HEK293 (cell line): ENCODE results near the gene CKS1B.

Experiments used
- CTCF ChIA-PET: fragments of 350-600 bp; formaldehyde crosslinking; extraction: SDS; loops from one replicate; lab custom pipeline; 2021; ENCODE audit warnings: antibody characterized with exemption; lab: Yijun Ruan, JAX
- POLR2A ChIA-PET: fragments of 300-600 bp; formaldehyde crosslinking; extraction: SDS; loops from one replicate; lab custom pipeline; 2020; ENCODE audit warnings: antibody characterized with exemption, inconsistent platforms; lab: Yijun Ruan, JAX
- H3K27ac ChIP-seq: fragments of 200-500 bp; sonication (Bioruptor generic); 2 replicates; pipeline ENCODE4 v1.5.1; 2014; ENCODE audit warnings: low read depth, low read length, control low read depth, inconsistent platforms; ENCODE audit errors: extremely low read depth
- H3K36me3 ChIP-seq, 2 experiments: fragments of 200-500 bp in 1 of 2; sonication (Bioruptor generic) in 1 of 2; 1 replicate in 1 of 2; 2 replicates in 1 of 2; pipeline ENCODE4 v1.5.1; 2014 to 2017; ENCODE audit warnings: inconsistent platforms in 2 of 2, low read length in 2 of 2; ENCODE audit not compliant: control insufficient read depth in 2 of 2, insufficient read depth in 1 of 2
- H3K4me1 ChIP-seq: fragments of 200-500 bp; sonication (Bioruptor generic); 2 replicates; pipeline ENCODE4 v1.5.1; 2014; ENCODE audit warnings: mild to moderate bottlenecking, low read length, inconsistent platforms; ENCODE audit not compliant: control insufficient read depth, insufficient read depth
- H3K4me3 ChIP-seq: 2 replicates; pipeline ENCODE4 v1.5.1; 2011; ENCODE audit warnings: low read depth, mild to moderate bottlenecking, control low read depth, low read length, moderate library complexity
- H3K9me3 ChIP-seq: fragments of 200-500 bp; sonication (Bioruptor generic); 2 replicates; pipeline ENCODE4 v1.5.1; 2014; ENCODE audit warnings: low read depth, low read length, inconsistent platforms; ENCODE audit not compliant: control insufficient read depth, insufficient read depth
- KLF16 ChIP-seq: fragments of 450-650 bp; formaldehyde crosslinking; IDR thresholded peaks from 2 replicates; pipeline ENCODE4 v1.5.1; 2017; ENCODE audit warnings: missing biosample characterization, missing genetic modification characterization
- KLF9 ChIP-seq: fragments of 450-650 bp; formaldehyde crosslinking; IDR thresholded peaks from 2 replicates; pipeline ENCODE4 v1.5.1; 2016; ENCODE audit warnings: missing biosample characterization, missing genetic modification characterization, low read depth
- MYNN ChIP-seq: fragments of 450-650 bp; formaldehyde crosslinking; IDR thresholded peaks from 2 replicates; pipeline ENCODE4 v1.5.1; 2016; ENCODE audit warnings: missing biosample characterization, missing genetic modification characterization, borderline replicate concordance
- ZBTB7A ChIP-seq: fragments of 450-650 bp; formaldehyde crosslinking; IDR thresholded peaks from 2 replicates; pipeline ENCODE4 v1.5.1; 2016; ENCODE audit warnings: low read depth, missing biosample characterization, missing genetic modification characterization
- ZNF10 ChIP-seq: fragments of 450-650 bp; formaldehyde crosslinking; IDR thresholded peaks from 2 replicates; pipeline ENCODE4 v1.5.1; 2017; ENCODE audit warnings: missing biosample characterization, missing genetic modification characterization
- ZNF121 ChIP-seq: fragments of 450-650 bp; formaldehyde crosslinking; IDR thresholded peaks from 2 replicates; pipeline ENCODE4 v1.5.1; 2016; ENCODE audit warnings: missing biosample characterization, missing genetic modification characterization
- ZNF2 ChIP-seq: fragments of 450-650 bp; formaldehyde crosslinking; IDR thresholded peaks from 2 replicates; pipeline ENCODE4 v1.5.1; 2016; ENCODE audit warnings: missing biosample characterization, missing genetic modification characterization
- ZNF202 ChIP-seq: fragments of 450-650 bp; formaldehyde crosslinking; IDR thresholded peaks from 2 replicates; pipeline ENCODE4 v1.5.1; 2016; ENCODE audit warnings: missing biosample characterization, missing genetic modification characterization, borderline replicate concordance
- ZNF221 ChIP-seq: fragments of 450-650 bp; formaldehyde crosslinking; IDR thresholded peaks from 2 replicates; pipeline ENCODE4 v1.5.1; 2017; ENCODE audit warnings: missing biosample characterization, missing genetic modification characterization, borderline replicate concordance
- ZNF26 ChIP-seq: fragments of 450-650 bp; formaldehyde crosslinking; IDR thresholded peaks from 2 replicates; pipeline ENCODE4 v1.5.1; 2016; ENCODE audit warnings: missing biosample characterization, missing genetic modification characterization
- ZNF610 ChIP-seq: fragments of 450-650 bp; formaldehyde crosslinking; IDR thresholded peaks from 2 replicates; pipeline ENCODE4 v1.5.1; 2016; ENCODE audit warnings: missing biosample characterization, missing genetic modification characterization, borderline replicate concordance
- ZNF664 ChIP-seq: fragments of 450-650 bp; formaldehyde crosslinking; IDR thresholded peaks from 2 replicates; pipeline ENCODE4 v1.5.1; 2016; ENCODE audit warnings: missing biosample characterization, missing genetic modification characterization
- ZSCAN5A ChIP-seq: fragments of 450-650 bp; formaldehyde crosslinking; IDR thresholded peaks from 2 replicates; pipeline ENCODE4 v1.5.1; 2016; ENCODE audit warnings: missing biosample characterization, missing genetic modification characterization
- TF ChIP-seq, protein P1 (sequence below): IDR thresholded peaks from 2 replicates; pipeline ENCODE4 v1.6.1; 2011; ENCODE audit warnings: mild to moderate bottlenecking, low read depth, low read length, borderline replicate concordance
- TF ChIP-seq, protein P2 (sequence below): fragments of 450-650 bp; formaldehyde crosslinking; IDR thresholded peaks from 2 replicates; pipeline ENCODE4 v1.5.1; 2016; ENCODE audit warnings: missing biosample characterization, missing genetic modification characterization, borderline replicate concordance
- TF ChIP-seq, protein P3 (sequence below): sonication (generic); formaldehyde crosslinking; IDR thresholded peaks from 2 replicates; pipeline ENCODE4 v1.8.1; 2022; ENCODE audit warnings: mild to moderate bottlenecking, moderate library complexity, missing genetic modification reagents

CKS1B gene

GRCh38 chr1:154934358-154934948 is 40.0 kb upstream of the CKS1B start:
- no peak overlapping the region for H3K27ac ChIP-seq
- no peak overlapping the region for H3K4me3 ChIP-seq
- H3K4me1 ChIP-seq, result no peaks in the 10 kb centered on the region
- POLR2A ChIA-PET, result interaction anchor here (0.7 kb wide), 1 partner anchor 1178 kb away, joined by 8 read pairs; no protein-coding TSS in a partner anchor
- no peaks in the 10 kb centered on the region for H3K9me3 ChIP-seq
- peaks cover 0 to 13% of the 10 kb centered on the region in 2 experiments; a peak in 1 of 3 replicates for H3K36me3 ChIP-seq
- CTCF ChIA-PET, result no interaction called here
- TF ChIP-seq ZNF121 (tag by site-specific recombination), result peak; percentile 62; the same call in 1 of the 2 replicates
- peak; percentile 92 for TF ChIP-seq ZNF664 (tag by site-specific recombination)
- no peak for TF ChIP-seq ZNF2 (tag by site-specific recombination)
- TF ChIP-seq, all 188 proteins: peak for 2

DNA sequence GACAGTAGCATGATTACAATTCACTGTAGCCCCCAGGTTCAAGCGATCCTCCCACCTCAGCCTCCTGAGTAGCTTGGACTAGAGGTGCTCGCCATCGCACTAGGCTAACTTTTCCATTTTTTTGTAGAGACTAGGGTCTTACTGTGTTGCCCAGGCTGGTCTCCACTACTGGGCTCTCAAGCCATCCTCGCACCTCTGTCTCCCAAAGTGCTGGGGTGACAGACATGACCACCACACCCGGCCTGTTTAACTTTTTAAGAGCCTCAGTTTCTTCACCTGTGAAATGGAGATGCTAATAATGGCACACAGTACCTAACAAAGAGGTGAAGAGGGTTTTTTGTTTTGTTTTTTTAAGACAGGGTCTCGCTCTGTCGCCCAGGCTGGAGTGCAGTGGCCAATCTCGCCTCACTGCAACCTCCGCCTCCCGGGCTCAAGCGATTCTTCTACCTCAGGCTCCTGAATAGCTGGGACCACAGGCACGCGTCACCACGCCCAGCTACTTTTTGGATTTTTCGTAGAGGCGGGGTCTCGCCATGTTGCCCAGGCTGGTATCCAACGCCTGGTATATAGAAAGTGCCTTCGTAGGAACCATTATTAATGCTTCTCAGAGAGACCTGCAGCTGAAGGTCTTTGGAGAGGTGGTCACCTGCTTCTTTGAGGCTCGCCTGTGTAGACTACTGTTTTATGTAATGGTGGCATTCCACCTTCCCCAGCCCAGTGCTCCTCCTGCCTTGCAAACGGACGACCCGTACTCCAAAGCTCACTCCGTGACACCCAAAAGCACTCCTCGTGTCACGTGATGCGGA is 38.5 kb upstream of the CKS1B start:
- ChIA-PET POLR2A (interaction anchor here (0.6 to 1.7 kb wide), 14 partner anchors 8 to 382 kb away, joined by 3 to 9 read pairs (median 4); partner anchors contain the start of genes EFNA3, FLAD1, KCNN3 and PBXIP1), CTCF (interaction anchor here (0.6 to 1.5 kb wide), 12 partner anchors 8 to 456 kb away, joined by 3 to 6 read pairs (median 4); partner anchors contain the start of gene PBXIP1)
- no peaks in the 10 kb centered on the region for H3K9me3 ChIP-seq
- TF ChIP-seq ZSCAN5A (tag by site-specific recombination), result no peak
- TF ChIP-seq MYNN (tag by site-specific recombination), result 0 out of 2 replicates have a peak, but pooled peaks have one; percentile 12
- TF ChIP-seq ZNF121 (tag by site-specific recombination), result peak; percentile 90
- TF ChIP-seq ZBTB7A (tag by site-specific recombination), result no peak
- H3K4me1 ChIP-seq, result no peaks in the 10 kb centered on the region
- H3K4me3 ChIP-seq, result peak overlapping the region; percentile 61
- H3K36me3 ChIP-seq, result peaks cover 0 to 9% of the 10 kb centered on the region in 2 experiments; a peak in 1 of 3 replicates
- peak overlapping the region; percentile 88 for H3K27ac ChIP-seq

GRCh38 chr1:154936555-154937084 is 37.9 kb upstream of the CKS1B start, which contains the start of gene PMVK:
PMVK (minus strand) TSS chr1:154936719; CDS start chr1:154936685, 34 bp downstream.
- Histone ChIP-seq H3K4me1 (no peaks in the 10 kb centered on the region), H3K36me3 (peaks cover 0 to 7% of the 10 kb centered on the region in 2 experiments; a peak in 1 of 3 replicates), H3K4me3 (peak within 1 kb of the TSS; percentile 61), H3K27ac (peak within 1 kb of the TSS; percentile 88), H3K9me3 (no peaks in the 10 kb centered on the region)
- CTCF ChIA-PET, result interaction anchor here (0.6 to 1.5 kb wide), 12 partner anchors 9 to 457 kb away, joined by 3 to 6 read pairs (median 4); partner anchors contain the start of gene PBXIP1
- POLR2A ChIA-PET, result interaction anchor here (0.8 to 1.7 kb wide), 13 partner anchors 9 to 383 kb away, joined by 3 to 9 read pairs (median 4); partner anchors contain the start of genes EFNA3, FLAD1, KCNN3 and PBXIP1
- TF ChIP-seq ZNF10 (tag by site-specific recombination) (0 out of 2 replicates have a peak, but pooled peaks have one; percentile 24), ZNF221 (no peak), ZNF202 (tag by site-specific recombination) (no peak), KLF16 (tag by site-specific recombination) (peak; percentile 73; the same call in 1 of the 2 replicates), KLF9 (no peak; the same call in none of the 2 replicates), ZNF26 (tag by site-specific recombination) (no peak), ZNF610 (peak; percentile 86; the same call in 1 of the 2 replicates)
- TF ChIP-seq, protein P1, sequence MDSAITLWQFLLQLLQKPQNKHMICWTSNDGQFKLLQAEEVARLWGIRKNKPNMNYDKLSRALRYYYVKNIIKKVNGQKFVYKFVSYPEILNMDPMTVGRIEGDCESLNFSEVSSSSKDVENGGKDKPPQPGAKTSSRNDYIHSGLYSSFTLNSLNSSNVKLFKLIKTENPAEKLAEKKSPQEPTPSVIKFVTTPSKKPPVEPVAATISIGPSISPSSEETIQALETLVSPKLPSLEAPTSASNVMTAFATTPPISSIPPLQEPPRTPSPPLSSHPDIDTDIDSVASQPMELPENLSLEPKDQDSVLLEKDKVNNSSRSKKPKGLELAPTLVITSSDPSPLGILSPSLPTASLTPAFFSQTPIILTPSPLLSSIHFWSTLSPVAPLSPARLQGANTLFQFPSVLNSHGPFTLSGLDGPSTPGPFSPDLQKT, result no peak
- TF ChIP-seq, protein P2, sequence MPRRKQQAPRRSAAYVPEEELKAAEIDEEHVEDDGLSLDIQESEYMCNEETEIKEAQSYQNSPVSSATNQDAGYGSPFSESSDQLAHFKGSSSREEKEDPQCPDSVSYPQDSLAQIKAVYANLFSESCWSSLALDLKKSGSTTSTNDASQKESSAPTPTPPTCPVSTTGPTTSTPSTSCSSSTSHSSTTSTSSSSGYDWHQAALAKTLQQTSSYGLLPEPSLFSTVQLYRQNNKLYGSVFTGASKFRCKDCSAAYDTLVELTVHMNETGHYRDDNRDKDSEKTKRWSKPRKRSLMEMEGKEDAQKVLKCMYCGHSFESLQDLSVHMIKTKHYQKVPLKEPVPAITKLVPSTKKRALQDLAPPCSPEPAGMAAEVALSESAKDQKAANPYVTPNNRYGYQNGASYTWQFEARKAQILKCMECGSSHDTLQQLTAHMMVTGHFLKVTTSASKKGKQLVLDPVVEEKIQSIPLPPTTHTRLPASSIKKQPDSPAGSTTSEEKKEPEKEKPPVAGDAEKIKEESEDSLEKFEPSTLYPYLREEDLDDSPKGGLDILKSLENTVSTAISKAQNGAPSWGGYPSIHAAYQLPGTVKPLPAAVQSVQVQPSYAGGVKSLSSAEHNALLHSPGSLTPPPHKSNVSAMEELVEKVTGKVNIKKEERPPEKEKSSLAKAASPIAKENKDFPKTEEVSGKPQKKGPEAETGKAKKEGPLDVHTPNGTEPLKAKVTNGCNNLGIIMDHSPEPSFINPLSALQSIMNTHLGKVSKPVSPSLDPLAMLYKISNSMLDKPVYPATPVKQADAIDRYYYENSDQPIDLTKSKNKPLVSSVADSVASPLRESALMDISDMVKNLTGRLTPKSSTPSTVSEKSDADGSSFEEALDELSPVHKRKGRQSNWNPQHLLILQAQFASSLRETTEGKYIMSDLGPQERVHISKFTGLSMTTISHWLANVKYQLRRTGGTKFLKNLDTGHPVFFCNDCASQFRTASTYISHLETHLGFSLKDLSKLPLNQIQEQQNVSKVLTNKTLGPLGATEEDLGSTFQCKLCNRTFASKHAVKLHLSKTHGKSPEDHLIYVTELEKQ, result peak; percentile 54; the same call in 1 of the 2 replicates
- TF ChIP-seq, protein P3, sequence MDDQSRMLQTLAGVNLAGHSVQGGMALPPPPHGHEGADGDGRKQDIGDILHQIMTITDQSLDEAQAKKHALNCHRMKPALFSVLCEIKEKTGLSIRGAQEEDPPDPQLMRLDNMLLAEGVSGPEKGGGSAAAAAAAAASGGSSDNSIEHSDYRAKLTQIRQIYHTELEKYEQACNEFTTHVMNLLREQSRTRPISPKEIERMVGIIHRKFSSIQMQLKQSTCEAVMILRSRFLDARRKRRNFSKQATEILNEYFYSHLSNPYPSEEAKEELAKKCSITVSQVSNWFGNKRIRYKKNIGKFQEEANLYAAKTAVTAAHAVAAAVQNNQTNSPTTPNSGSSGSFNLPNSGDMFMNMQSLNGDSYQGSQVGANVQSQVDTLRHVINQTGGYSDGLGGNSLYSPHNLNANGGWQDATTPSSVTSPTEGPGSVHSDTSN (CRISPR knock-in tag), result no peak
